ENCODE measurements around the gene ZNF354B. TPM values are rescaled to one million over a fixed set of nuclear protein-coding genes. Genes with fewer than 3 reads are reported as not detected.

Gene ZNF354B
- total and polyA plus RNA-seq, 2 of the 8 experiments (the other 6 are each of a cell fraction or from before 2014, with no cell fraction given), result 5.0 to 10.8 TPM

- TF ChIP-seq KDM4A (IDR thresholded peaks at IDR 0.05; ENCODE audit: low read depth, low read length, severe bottlenecking) (peak; percentile 98), CHD1 (IDR thresholded peaks at IDR 0.05; ENCODE audit: low read depth, low read length) (no peak), TCF12 (IDR thresholded peaks at IDR 0.05; ENCODE audit: low read depth, low read length) (peak; percentile 23; the same call in 1 of the 2 replicates), CBX8 (IDR thresholded peaks at IDR 0.05; ENCODE audit: borderline replicate concordance, low read depth, low read length) (no peak), GABPA (IDR thresholded peaks at IDR 0.05; ENCODE audit: borderline replicate concordance, insufficient read depth, low read length) (0 out of 2 replicates have a peak, but pooled peaks have one; percentile 24), SIRT6 (IDR thresholded peaks at IDR 0.05; ENCODE audit: low read length) (no peak), HDAC6 (IDR thresholded peaks at IDR 0.05; ENCODE audit: low read depth, low read length) (no peak), CHD7 (IDR thresholded peaks at IDR 0.05; ENCODE audit: insufficient replicate concordance, low read length) (no peak), KDM1A (IDR thresholded peaks at IDR 0.05; ENCODE audit: borderline replicate concordance, low read length) (no peak), SP4 (IDR thresholded peaks at IDR 0.05; ENCODE audit: low read length) (no peak)
These were observed 36.1 kb downstream of the ZNF354B start, which contains the start of gene ZFP2 (continued) for GRCh38 chr5:178895615-178896571.

Data from H1 (cell line).